GM13977 (cell line): ENCODE measurements around the gene CIITA.

Experiments
- DNase-seq: peaks from one replicate; pipeline ENCODE4 v3.0.0; 2012; ENCODE audit warnings: low spot score
- CTCF ChIP-seq: IDR thresholded peaks from 2 replicates; pipeline ENCODE4 v1.5.1; 2012; ENCODE audit warnings: mild to moderate bottlenecking, control low read depth; ENCODE audit not compliant: insufficient read depth; ENCODE audit errors: extremely low read depth, missing control alignments
- in situ Hi-C: fragments of 300-500 bp; cut with MboI; formaldehyde crosslinking; loops from one replicate; pipeline ENCODE4 v1.12.0; 2022; ENCODE audit warnings: low sequenced_read_pairs, low pct_unique_long_range_greater_than_20kb, mixed read lengths, inconsistent platforms; ENCODE audit not compliant: unreplicated experiment

CIITA gene

GRCh38 chr16:10888320-10888937 lies 11.4 kb downstream of the CIITA start:
- DNase-seq: no peak
- no peak for TF ChIP-seq CTCF
- in situ Hi-C loops: no loop called here

GRCh38 chr16:10889855-10890254 lies 12.9 kb downstream of the CIITA start:
- no peak for TF ChIP-seq CTCF
- in situ Hi-C loops: loop anchor here (10.0 kb wide), 1 partner anchor 145 kb away; the partner anchor contains the start of gene NUBP1
- no peak for DNase-seq

GRCh38 chr16:10892782-10893318 lies 15.8 kb downstream of the CIITA start:
- TF ChIP-seq CTCF: no peak
- no peak for DNase-seq
- in situ Hi-C loops: loop anchor here (10.0 kb wide), 1 partner anchor 148 kb away; the partner anchor contains the start of gene NUBP1

- in situ Hi-C loops: loop anchor here (10.0 kb wide), 1 partner anchor 150 kb away; the partner anchor contains the start of gene NUBP1
- DNase-seq: no peak
- TF ChIP-seq CTCF: no peak
Measured at GRCh38 chr16:10895053-10895946, 18.3 kb downstream of the CIITA start.

- no peak for DNase-seq
- in situ Hi-C loops: loop anchor here (10.0 kb wide), 1 partner anchor 151 kb away; the partner anchor contains the start of gene NUBP1
- no peak for TF ChIP-seq CTCF
Measured at GRCh38 chr16:10896165-10896564, 19.2 kb downstream of the CIITA start.

GRCh38 chr16:10896723-10897122 lies 19.7 kb downstream of the CIITA start:
- in situ Hi-C loops: loop anchor here (10.0 kb wide), 1 partner anchor 152 kb away; the partner anchor contains the start of gene NUBP1
- no peak for TF ChIP-seq CTCF
- DNase-seq: no peak
